Measurements from ENCODE around the gene PDZK1. TPM values are rescaled to one million over a fixed set of nuclear protein-coding genes. Genes with fewer than 3 reads are reported as not detected.
"Not testable (repeated sequence)": the region's sequence is repeated elsewhere in the genome, so short reads cannot be mapped to it uniquely, and the experiment has no call there.

PDZK1 gene
- total and polyA plus RNA-seq, 2 of the 8 experiments (the other 6 are each of a cell fraction or from before 2014, with no cell fraction given): 0.17 TPM; not detected in 1

- H3K4me3 ChIP-seq (ENCODE audit: extremely low read depth in 1 of 4, insufficient read depth in 2 of 4, low read depth in 3 of 4, low read length in 4 of 4); FAIRE-seq; H2BK20ac ChIP-seq (ENCODE audit: low read length); H3K9me3 ChIP-seq (ENCODE audit: insufficient read depth in 2 of 2, low read depth in 1 of 2, low read length in 1 of 2); H3K23ac ChIP-seq (ENCODE audit: insufficient read length); H3K4me1 ChIP-seq (replicated peaks in 1 of 4; ENCODE audit: control insufficient read depth in 3 of 4, insufficient read depth in 4 of 4, low read length in 3 of 4); H4K91ac ChIP-seq (replicated peaks; ENCODE audit: insufficient read length, low read length); H3K23me2 ChIP-seq (ENCODE audit: low read depth, low read length); H3K14ac ChIP-seq (ENCODE audit: insufficient read length); H3K56ac ChIP-seq (replicated peaks; ENCODE audit: insufficient read length, low read depth, low read length); CTCF ChIA-PET (ENCODE audit: partially characterized antibody); H2AFZ ChIP-seq (ENCODE audit: low read length); H3K18ac ChIP-seq (ENCODE audit: extremely low read depth, low read length); H3K27me3 ChIP-seq (replicated peaks in 1 of 4; ENCODE audit: control insufficient read depth in 3 of 4, extremely low read depth in 1 of 4, insufficient read depth in 3 of 4, low read length in 3 of 4); H3K79me2 ChIP-seq (ENCODE audit: control insufficient read depth in 1 of 2, insufficient read depth in 2 of 2, low read length in 2 of 2); H2BK12ac ChIP-seq (ENCODE audit: low read depth, low read length); H3K27ac ChIP-seq (ENCODE audit: low read depth, low read length); POLR2A ChIA-PET (ENCODE audit: partially characterized antibody); H3K36me3 ChIP-seq (ENCODE audit: control insufficient read depth in 2 of 4, insufficient read depth in 4 of 4, low read length in 3 of 4); H3K79me1 ChIP-seq (ENCODE audit: low read depth, low read length); DNase-seq (ENCODE audit: low read depth in 1 of 2, low spot score in 2 of 2); H4K20me1 ChIP-seq (replicated peaks in 1 of 2; ENCODE audit: control insufficient read depth in 1 of 2, insufficient read depth in 2 of 2, low read length in 2 of 2); H4K8ac ChIP-seq (ENCODE audit: extremely low read depth, insufficient read depth, low read length); H4K5ac ChIP-seq (ENCODE audit: insufficient read length, low read depth, low read length); H2BK15ac ChIP-seq (ENCODE audit: low read length); H2AK5ac ChIP-seq (ENCODE audit: low read depth, low read length); H3K9ac ChIP-seq (replicated peaks in 1 of 4; ENCODE audit: extremely low read depth in 1 of 4, low read depth in 3 of 4, low read length in 3 of 4); H2BK5ac ChIP-seq (ENCODE audit: low read depth, low read length); H3K4me2 ChIP-seq (ENCODE audit: insufficient read depth in 1 of 2, low read depth in 2 of 2, low read length in 2 of 2); H3K4ac ChIP-seq (replicated peaks; ENCODE audit: insufficient read length, low read depth, low read length); H2BK120ac ChIP-seq (replicated peaks; ENCODE audit: low read depth, low read length): not testable (repeated sequence)
- 82% methylated on average over 1 of the region's 2 CpGs; no CpG with 5 or more reads in 1 of the 2 experiments for WGBS, 2 experiments (ENCODE audit: extremely low coverage in 1 of 2, insufficient coverage in 1 of 2, insufficient read length in 1 of 2, insufficient replicate concordance in 2 of 2, low coverage in 1 of 2, low lambda C conversion rate in 2 of 2, missing lambda C conversion rate in 1 of 2)
Measured at GRCh38 chr1:145641886-145642285, 65.3 kb downstream of the PDZK1 start.

DNA sequence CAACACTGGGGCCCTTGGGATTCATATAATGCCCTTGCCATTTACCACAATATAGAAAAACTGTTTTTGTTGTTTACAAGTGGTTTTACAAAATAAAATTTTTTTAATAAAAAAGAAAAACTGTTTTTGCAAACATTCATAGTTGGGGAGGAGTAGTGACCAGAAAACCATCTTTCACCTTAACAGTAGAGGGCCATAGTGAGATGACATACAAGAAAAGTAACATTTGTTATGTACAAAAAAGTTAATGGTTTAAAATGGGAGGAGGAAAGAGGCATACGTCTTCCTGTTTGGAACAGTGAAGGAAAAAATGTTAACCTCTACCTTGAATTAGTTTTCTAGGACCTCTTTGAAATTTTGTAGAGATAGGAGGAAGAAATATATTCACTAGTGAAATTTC, 70.9 kb downstream of the PDZK1 start:
- H4K5ac ChIP-seq (ENCODE audit: insufficient read length, low read depth, low read length); H2BK20ac ChIP-seq (ENCODE audit: low read length); H3K36me3 ChIP-seq (ENCODE audit: control insufficient read depth in 2 of 4, insufficient read depth in 4 of 4, low read length in 3 of 4); H3K23ac ChIP-seq (ENCODE audit: insufficient read length); H2BK15ac ChIP-seq (ENCODE audit: low read length); H3K4ac ChIP-seq (replicated peaks; ENCODE audit: insufficient read length, low read depth, low read length); H3K79me1 ChIP-seq (ENCODE audit: low read depth, low read length); H3K9ac ChIP-seq (replicated peaks in 1 of 4; ENCODE audit: extremely low read depth in 1 of 4, low read depth in 3 of 4, low read length in 3 of 4); CTCF ChIA-PET (ENCODE audit: partially characterized antibody); H2BK5ac ChIP-seq (ENCODE audit: low read depth, low read length); POLR2A ChIA-PET (ENCODE audit: partially characterized antibody); DNase-seq (ENCODE audit: low read depth in 1 of 2, low spot score in 2 of 2); H2AFZ ChIP-seq (ENCODE audit: low read length); H4K8ac ChIP-seq (ENCODE audit: extremely low read depth, insufficient read depth, low read length); H3K4me2 ChIP-seq (ENCODE audit: insufficient read depth in 1 of 2, low read depth in 2 of 2, low read length in 2 of 2); H3K4me3 ChIP-seq (ENCODE audit: extremely low read depth in 1 of 4, insufficient read depth in 2 of 4, low read depth in 3 of 4, low read length in 4 of 4); H4K91ac ChIP-seq (replicated peaks; ENCODE audit: insufficient read length, low read length); H3K14ac ChIP-seq (ENCODE audit: insufficient read length); H3K27ac ChIP-seq (ENCODE audit: low read depth, low read length); H3K56ac ChIP-seq (replicated peaks; ENCODE audit: insufficient read length, low read depth, low read length); H3K18ac ChIP-seq (ENCODE audit: extremely low read depth, low read length); H3K9me3 ChIP-seq (ENCODE audit: insufficient read depth in 2 of 2, low read depth in 1 of 2, low read length in 1 of 2); H2AK5ac ChIP-seq (ENCODE audit: low read depth, low read length); H2BK120ac ChIP-seq (replicated peaks; ENCODE audit: low read depth, low read length); H4K20me1 ChIP-seq (replicated peaks in 1 of 2; ENCODE audit: control insufficient read depth in 1 of 2, insufficient read depth in 2 of 2, low read length in 2 of 2); H3K79me2 ChIP-seq (ENCODE audit: control insufficient read depth in 1 of 2, insufficient read depth in 2 of 2, low read length in 2 of 2); FAIRE-seq; H2BK12ac ChIP-seq (ENCODE audit: low read depth, low read length); H3K4me1 ChIP-seq (replicated peaks in 1 of 4; ENCODE audit: control insufficient read depth in 3 of 4, insufficient read depth in 4 of 4, low read length in 3 of 4); H3K23me2 ChIP-seq (ENCODE audit: low read depth, low read length); H3K27me3 ChIP-seq (replicated peaks in 1 of 4; ENCODE audit: control insufficient read depth in 3 of 4, extremely low read depth in 1 of 4, insufficient read depth in 3 of 4, low read length in 3 of 4): not testable (repeated sequence)
- 78% methylated on average over 1 of the region's 1 CpG; no CpG with 5 or more reads in 1 of the 2 experiments for WGBS, 2 experiments (ENCODE audit: extremely low coverage in 1 of 2, insufficient coverage in 1 of 2, insufficient read length in 1 of 2, insufficient replicate concordance in 2 of 2, low coverage in 1 of 2, low lambda C conversion rate in 2 of 2, missing lambda C conversion rate in 1 of 2)
